Subcutaneous adipose tissue (tissue), 4 donors: Measurements from ENCODE around the gene SGIP1. TPM values are rescaled to one million over a fixed set of nuclear protein-coding genes. Genes with fewer than 3 reads are reported as not detected.

Experiments
- total RNA-seq, 4 donors: library from RNA; depleted of rRNA; stranded (reverse); fragments of >200 nt; gene quantifications; one replicate each; pipeline ENCODE4 v1.1.0, GENCODE V29; 2016
- TF ChIP-seq, protein P1 (sequence below): fragments of 450-650 bp; IDR thresholded peaks from one replicate; pipeline ENCODE4 v1.5.1; 2016; ENCODE audit warnings: low read depth, mild to moderate bottlenecking, control low read depth, antibody characterized with exemption, moderate library complexity

SGIP1 gene
- total RNA-seq, 4 donors from 2014 or later: 5.9 to 23.1 (median 18.0) TPM

- TF ChIP-seq, protein P1, sequence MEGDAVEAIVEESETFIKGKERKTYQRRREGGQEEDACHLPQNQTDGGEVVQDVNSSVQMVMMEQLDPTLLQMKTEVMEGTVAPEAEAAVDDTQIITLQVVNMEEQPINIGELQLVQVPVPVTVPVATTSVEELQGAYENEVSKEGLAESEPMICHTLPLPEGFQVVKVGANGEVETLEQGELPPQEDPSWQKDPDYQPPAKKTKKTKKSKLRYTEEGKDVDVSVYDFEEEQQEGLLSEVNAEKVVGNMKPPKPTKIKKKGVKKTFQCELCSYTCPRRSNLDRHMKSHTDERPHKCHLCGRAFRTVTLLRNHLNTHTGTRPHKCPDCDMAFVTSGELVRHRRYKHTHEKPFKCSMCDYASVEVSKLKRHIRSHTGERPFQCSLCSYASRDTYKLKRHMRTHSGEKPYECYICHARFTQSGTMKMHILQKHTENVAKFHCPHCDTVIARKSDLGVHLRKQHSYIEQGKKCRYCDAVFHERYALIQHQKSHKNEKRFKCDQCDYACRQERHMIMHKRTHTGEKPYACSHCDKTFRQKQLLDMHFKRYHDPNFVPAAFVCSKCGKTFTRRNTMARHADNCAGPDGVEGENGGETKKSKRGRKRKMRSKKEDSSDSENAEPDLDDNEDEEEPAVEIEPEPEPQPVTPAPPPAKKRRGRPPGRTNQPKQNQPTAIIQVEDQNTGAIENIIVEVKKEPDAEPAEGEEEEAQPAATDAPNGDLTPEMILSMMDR: no peak
These were observed 145.2 kb downstream of the SGIP1 start for GRCh38 chr1:66679140-66679539.

DNA sequence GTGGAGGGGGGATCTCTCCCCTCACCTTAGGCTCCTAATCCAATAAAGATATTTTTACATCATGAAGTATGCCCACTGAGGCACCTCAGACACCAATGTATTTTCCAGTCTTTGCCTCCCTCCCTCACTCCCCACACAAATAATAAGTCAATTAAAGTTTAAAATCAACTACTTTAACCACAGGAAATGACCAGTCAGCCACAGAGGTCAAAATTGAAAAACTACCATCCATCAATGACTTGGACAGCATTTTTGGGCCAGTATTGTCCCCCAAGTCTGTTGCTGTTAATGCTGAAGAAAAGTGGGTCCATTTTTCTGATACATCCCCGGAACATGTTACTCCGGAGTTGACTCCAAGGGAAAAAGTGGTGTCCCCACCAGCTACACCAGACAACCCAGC is 147.7 kb downstream of the SGIP1 start:
- TF ChIP-seq, protein P1: no peak

DNA sequence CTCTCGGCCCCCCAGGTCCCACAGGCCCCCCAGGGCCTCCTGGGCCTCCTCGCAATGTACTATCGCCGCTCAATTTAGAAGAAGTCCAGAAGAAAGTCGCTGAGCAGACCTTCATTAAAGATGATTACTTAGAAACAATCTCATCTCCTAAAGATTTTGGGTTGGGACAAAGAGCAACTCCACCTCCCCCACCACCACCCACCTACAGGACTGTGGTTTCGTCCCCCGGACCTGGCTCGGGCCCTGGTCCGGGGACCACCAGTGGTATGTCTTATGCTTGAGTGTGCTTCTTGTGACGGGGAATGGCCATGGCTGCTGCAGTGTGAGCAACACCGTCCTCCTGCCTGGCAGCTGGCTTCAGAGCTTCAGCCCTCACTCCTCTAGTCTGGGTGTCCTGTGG is 148.2 kb downstream of the SGIP1 start:
- TF ChIP-seq, protein P1: no peak

DNA sequence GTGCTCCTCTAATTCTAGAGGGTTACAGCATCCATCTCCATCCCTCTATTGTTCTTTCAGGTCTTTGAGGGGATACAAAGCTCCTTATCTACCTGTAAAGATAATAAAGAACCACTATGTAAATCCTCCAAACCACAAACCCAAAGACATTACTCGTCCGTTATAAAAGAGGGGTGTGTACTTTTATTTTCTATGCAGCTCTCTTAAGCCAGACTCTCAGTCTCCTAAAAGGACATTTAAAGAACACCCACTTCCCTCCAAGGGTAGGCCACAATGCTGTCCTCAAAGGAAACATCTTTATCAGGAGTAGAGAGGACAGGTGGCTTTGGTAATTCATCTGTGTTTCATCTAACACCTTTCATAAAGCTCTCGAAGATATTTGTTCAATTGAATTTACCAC is 150.4 kb downstream of the SGIP1 start:
- TF ChIP-seq, protein P1: no peak

- TF ChIP-seq, protein P1: no peak
These were observed 151.3 kb downstream of the SGIP1 start for GRCh38 chr1:66685265-66685664.

- TF ChIP-seq, protein P1: no peak
These were observed 151.7 kb downstream of the SGIP1 start for GRCh38 chr1:66685670-66686069.

- TF ChIP-seq, protein P1: no peak
These were observed 152.5 kb downstream of the SGIP1 start for GRCh38 chr1:66686406-66686805.

GRCh38 chr1:66687358-66687757 is 153.4 kb downstream of the SGIP1 start:
- TF ChIP-seq, protein P1: no peak
